CD4-positive, alpha-beta T cell treated with Interleukin-17A for 4 hours (primary cell): ENCODE measurements around the gene PBRM1.
A peak's percentile ranks its signal among the peaks of the same experiment; 100 is the strongest.
"Not testable (repeated sequence)": the region's sequence is repeated elsewhere in the genome, so short reads cannot be mapped to it uniquely, and the experiment has no call there.

Experiments
- DNase-seq: peaks from one replicate; pipeline ENCODE4 v3.0.0-alpha.2; 2020; ENCODE audit warnings: mixed read lengths

PBRM1 gene

DNA sequence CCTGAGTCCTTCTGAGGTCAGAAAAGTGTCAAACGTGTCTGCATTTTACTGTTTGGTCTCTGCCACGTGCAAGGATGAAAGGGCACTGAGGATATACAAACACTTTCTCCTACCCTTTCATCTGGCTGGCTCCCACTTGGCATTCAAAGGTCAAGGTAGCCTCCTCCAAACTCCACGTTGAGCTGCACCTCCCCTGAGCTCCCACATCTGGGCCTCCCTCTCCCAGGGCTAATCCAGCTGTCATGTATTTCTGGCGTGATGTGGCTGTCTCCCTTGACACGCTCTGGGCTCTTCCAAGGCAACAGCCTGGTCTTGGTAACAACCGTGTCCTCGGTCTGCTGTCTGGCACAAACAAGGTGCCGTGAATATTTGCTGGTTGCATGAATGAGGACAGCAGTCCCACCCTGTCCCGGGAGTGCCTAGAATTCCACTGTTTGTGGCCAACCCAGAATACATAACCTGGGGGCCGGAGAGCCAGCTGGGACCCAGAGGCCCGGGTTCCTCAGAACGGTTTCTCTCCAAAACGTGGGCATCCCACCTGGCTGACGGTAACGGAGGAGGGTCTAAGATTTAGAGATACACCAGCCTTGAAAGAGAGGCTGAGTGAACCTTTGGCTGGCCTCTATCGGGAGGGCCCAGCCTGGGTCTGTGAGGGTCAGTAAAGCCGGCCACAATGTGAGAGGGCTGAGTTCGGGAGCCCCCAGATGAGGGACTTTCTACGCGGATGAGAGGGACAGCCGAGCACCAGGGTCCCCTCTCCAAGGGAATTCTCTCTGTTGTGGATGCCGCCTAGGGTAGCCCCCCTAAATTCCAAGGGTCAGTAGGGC, 19.1 kb upstream of the PBRM1 start:
- DNase-seq = no peak

DNA sequence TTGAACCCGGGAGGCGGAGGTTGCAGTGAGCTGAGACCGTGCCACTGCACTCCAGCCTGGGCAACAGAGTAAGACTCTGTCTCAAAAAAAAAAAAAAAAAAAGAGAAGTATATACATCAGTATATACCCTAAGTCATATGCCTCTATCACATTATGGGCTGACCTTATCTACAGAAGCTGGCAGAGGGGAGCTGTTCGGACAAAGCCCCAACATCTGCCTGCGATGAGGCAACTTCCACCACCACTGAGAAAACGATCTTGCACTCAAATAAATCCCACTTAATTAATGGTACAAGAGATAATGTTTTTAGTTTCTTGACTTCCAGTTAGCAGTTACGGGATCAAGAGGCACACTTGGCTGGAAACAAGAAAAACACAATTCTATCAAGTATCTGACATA, 17.6 kb upstream of the PBRM1 start:
- no peak for DNase-seq

DNA sequence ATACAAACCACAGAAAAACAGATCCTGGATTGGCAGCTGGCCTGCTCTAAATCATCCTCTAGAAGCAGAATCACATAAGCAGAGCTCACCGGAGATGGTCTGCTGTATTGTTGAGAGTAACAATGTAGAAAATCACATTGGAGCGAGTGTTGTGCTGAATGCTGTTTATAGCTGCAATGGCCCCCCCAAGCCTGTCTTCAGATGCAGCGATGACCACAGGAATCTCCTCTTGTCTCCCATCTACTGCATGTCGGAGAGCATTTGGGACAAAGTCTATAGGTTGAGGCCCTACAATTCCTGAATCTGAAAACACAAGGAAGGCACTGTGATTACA, 11.9 kb upstream of the PBRM1 start:
- no peak for DNase-seq

DNA sequence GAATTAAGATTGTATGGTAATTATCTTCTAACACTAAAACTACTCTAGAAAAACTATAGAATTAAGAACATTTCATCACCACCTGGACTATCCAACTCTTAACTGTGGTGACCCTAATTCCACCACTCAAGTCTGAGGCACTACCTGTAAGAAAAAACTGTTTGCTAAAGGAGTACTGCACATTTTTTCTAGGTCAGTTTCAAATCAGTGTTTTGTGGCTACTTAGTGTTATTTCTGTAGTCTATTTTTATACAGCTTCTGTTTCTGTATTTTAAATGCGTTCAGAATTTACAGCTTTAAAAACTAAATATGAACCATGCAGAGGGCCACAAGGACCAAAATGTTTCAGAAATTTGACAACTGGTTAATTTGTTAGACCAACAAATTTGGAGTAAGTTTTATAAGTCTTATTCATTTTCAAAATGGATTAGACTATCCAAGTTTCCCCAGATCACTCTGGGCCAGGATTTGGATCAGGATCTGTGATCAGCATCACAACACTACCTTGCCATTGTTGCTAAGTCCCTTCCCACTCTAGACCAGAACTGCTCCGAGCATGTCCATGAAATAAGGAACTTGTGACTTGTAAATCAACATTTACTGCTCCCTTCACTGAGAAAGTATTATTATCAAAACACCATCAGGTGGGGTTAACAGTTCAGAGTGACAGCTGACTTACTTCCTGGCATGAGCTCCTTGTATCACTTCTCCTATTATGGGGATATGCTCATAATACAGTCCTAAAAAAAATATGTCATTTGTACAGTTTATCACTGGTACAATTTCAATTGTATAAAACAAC, 11.3 kb upstream of the PBRM1 start:
- DNase-seq = no peak

DNA sequence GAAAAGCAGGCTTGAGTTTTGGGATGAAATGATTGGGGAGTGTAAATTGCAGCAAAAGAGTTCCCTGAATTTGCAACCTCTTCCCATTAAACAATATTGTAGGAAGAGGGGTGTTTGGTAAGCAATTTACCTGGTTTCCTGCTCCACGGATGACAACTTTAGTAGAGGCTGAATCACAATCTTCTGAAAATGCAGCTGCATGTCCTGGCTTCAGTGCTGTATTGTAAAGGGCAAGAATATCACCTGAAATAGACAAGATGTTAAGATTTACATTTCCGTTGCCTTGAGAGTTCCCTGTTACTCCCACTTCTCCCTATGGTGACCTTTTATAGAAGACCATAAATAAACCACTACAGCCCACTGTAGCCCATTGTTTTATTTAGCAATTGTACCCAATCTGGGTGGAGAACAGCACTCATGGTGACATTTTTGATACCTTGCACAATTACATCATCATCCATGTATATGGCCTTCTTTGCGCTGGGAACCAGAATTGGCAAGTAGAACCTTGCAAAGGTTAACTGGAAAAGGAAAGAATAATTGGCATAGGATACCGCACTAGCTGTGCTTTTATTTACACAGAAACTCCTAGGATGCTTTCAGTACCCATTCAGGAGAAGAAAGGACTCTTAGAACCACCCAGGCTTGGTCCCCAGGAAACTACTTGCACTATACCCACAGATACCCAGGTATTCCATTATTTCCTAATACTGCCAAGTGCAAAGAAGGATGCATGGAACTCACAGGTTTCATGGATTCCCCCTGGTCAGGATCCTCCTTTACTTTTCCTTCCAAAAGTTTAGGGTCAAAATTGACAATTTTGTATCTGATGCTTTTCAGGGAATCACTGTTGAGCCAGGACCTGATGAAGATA, 10.3 kb upstream of the PBRM1 start:
- DNase-seq = no peak

DNA sequence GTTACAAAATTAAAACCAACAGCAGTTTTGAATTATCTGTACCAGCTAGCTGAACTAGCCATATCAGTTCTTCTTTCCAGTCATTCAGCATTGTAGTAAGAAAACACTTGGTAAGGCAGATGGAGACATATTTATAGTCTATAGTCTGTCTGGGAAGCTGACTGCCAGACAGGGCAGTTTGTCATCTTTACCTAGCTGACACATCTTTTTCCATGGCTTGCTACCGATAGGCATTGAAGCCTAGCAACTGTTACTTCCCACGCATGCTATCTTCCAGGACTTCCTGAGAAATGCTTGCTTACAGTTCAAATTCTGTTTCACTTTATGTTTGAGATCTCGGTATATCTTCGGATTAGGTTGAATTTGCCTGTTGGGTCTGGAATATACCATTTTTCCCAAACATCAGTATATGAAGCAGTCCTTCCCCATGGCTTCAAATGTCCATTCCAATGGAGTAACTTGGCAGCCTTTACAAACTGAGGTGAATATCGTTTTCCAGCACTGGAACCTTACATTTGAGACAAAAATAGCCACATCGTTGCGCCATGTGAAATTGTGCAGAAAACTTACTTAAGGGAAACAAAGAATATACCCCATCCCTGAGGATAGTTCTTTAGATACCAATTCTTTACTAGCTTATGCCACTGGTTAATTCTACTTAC, 8.9 kb upstream of the PBRM1 start:
- no peak for DNase-seq

DNA sequence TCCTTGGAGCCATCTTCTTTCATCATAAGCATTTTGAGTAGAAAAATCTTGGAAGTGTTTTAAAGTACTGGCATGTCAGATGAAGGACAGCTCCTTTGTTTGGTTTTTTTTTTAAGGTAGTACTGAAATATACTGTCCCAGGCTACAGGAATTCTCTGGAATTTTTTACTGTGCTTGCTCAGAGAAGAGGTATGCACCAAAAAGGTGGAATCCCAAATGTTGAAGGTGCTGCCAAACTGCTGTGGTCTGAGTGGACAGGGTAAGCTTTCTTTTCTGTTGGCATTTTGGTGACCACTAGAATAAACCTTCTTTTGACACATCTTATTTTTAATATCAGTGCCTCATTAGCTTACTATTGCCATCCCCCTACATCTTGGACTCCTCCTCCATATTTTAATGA, 7.4 kb upstream of the PBRM1 start:
- DNase-seq = no peak

DNA sequence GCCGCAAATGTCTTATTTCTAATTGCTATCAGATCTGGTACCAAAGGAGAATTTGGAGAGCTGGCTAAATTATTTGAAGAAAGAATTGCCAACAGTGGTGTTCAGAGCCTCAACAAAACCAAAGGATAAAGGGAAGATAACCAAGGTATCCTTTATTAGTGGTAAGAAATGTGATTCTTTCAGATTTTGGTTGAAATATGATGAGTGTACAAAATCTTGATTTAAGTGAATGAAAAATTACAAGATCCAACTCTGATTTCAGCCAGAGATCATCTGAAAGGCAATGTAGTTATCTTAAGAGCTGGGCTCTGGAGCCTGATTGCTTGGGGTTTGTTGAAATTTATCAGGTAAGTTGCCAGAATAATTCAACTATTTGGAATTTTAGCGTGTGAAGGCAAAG, 4.8 kb upstream of the PBRM1 start:
- no peak for DNase-seq

DNA sequence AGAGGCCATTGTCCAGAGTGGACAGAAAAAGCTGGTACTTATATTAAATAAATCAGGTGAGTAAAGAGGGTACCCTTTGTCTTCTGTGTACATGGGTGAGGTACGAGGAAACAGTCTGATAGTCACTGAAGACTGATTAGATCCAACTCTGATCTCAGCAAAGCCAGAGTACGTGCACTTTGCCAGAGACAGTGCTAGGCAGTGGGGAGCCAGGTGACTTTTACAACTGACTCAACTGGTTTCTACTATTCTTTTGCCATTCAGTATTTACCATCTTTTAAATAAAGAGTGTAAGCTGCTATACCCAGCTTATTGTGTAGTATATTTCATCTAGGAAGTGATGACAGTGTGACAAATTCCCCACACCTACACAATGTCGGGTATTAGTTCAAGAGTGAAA, 3.4 kb upstream of the PBRM1 start:
- no peak for DNase-seq

DNA sequence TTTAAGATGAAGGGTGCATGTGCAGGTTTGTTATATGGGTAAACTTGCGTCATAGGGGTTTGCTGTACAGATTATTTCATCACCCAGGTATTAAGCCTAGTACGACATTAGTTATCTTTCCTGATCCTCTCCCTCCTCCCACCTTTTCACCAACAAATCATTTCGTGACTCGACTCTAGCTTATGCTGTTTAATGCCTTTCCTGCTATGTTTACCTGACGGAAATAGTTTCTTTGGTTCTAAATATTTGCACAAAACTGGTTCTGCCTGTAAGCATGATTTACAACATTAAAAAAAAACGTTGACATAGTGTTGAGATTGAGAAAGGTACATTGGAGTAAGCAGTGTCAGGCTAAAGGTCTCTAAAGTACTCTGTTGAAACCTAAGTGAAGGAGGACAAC, 2.6 kb upstream of the PBRM1 start:
- no peak for DNase-seq

DNA sequence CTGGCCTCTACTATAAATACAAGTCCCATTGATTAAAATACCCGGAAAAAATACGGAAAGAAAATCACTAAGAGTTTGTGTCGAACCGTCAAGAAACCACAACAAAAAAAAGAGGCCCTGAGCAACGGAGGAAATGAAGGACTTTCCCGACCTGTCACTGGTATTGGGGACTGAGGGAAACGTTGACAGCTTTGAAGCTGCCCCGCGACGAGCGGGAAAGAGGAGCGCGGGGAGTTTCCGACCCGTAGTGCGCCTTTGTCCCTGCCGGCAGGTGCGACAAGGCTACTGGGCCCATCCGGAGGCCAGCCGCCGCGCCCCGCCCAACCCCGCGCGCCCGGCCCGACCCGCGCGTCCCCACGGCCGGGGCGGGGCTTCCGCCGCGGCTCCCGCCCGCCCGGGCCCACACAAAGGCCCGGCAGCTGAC, 416 bp downstream of the PBRM1 start:
- DNase-seq = peak; percentile 74

DNA sequence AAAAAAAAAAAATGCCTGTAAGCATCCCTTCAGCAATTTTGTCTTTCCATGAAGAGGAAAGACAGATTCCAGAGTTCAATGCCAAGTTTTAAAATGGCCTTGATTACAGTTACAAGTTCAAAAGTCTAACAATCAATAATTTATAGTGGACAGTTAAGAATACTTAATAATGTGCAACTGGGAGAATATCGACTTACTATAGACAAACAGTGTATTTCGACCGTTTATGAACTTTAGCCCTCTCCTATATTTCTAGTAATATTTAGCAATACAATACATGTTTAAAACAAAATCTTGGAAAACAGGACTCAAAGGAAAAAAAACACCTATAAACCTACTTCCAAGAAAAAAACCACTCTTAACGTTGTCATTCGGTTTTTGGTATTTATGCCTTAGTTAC, 1.5 kb downstream of the PBRM1 start:
- DNase-seq = no peak

DNA sequence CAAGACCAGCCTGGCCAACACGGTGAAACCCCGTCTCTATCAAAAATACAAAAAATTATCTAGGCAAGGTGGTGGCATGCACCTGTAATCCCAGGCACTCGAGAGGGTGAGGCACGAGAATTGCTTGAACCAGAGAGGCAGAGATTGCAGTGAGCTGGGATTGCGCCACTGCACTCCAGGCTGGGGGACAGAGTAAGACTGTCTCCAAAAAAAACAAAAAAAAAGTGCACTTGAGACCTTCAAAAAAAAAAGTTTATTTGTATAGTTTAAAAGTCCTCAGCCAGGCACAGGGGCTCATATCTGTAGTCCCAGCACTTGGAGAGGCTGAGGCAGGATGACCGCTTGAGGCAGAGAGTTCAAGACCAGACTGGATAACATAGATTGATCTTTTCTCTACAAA, 2.1 kb downstream of the PBRM1 start:
- DNase-seq = no peak

DNA sequence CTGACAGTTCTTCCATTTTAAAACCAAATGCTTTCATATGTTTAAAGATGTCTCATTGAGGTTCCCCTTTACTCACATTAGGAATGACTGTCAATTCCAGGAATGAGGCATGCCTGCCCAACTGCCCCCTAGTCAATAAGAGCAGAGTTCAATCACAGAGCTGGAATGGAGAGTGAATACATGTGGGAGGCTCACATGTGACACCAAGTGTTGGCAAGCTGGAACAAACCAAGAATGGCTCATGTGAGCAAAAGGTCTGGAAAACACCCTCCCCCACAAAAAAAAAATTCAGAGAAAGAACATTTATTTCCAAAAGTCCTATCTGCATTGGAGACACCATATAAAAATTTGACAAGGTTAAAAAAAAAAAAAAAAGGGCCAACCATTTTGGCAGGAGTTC, 3.7 kb downstream of the PBRM1 start:
- no peak for DNase-seq

DNA sequence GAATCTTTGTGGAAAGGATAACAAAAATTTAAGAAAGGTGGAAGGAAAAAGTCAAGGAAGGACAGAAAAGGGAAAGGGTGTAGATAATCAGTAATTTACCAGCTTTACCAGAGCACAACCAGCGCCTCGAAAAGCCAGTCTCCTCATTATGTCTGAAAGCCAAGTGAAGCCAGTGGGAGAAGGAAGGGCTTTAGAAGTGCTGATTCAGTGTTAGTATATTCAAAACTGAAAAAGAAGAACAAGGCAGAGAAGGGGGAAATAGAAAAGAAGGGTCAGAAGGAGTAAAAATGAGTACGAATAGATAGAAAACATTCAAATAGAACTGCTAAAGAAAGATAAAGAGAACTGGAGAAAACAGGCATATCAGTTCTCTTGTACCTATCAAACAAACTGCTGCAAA, 4.1 kb downstream of the PBRM1 start:
- no peak for DNase-seq

DNA sequence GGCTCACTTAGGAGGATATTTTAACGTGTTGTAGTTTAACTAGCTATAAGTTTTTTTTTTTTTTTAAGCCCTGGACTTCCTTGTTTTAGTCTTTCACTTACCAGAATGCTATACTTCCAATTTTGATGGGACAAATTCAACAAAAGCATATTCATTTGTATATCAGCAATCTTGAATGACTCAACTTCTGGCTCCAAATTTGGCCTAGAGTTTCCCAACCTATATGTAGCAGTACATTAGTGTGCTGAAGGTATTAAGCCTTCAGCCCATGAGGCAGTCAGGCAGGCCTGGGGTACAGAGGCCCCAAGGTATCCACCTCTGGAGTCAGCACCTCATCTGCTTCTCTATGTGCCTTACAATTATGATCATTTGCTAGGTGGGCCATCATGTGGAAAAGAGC, 5.9 kb downstream of the PBRM1 start:
- no peak for DNase-seq

DNA sequence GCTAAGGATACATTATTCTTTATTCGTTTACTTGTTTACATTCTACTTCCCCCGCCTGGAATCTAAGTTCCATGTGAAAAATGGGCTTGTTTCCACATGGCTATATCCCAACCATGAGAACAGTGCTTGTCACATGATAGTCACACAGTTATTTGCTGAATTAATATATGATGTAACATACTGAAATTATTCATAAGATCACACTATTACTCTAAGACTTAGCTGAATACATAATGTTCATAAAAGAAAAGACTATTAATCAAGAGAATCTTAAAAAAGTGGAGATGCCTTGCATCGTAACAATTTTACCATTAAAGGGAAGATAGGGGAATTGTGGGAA, 6.5 kb downstream of the PBRM1 start:
- DNase-seq = no peak

DNA sequence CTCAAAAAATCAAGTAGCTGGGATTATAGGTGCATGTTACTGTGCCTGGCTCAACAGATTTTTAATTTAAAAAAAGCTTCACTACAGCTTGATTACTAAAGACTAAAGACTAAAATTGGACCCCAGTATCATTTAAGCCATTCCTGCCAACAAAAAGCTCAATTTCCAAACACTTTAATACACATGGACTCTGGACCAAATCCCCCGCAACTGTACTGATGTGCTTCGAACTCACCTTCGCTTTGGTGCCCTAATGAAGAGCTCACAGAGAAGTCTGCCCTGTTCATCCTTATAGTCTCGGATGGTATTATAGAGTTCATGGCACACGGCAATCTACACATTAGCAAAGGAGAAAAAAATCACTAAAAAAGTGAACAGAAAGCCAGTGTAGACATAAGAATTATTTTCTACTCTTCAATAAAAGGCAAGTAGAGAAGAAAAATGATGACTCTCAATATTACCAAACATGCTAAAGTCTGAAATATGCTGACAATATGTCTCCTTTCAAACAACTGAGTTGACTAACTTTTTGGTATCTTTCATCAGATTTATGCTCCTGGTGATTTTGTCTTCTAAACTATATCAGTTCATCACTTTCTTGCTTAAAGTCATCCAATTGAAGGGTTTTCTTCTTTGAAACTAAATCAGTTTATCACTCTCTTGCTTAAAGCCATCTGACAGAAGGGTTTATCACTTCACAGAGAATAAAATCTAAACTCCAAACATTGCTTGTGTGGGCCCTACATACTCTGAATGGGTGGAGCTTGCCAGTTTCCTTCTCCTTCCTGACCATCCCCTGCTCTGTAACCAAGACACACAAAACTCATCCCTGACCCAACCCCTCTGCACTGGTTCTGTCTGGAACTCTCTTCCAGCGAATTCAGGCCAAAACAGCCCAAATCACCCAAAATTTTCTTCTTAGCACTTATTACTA, 7.2 kb downstream of the PBRM1 start:
- DNase-seq = no peak

DNA sequence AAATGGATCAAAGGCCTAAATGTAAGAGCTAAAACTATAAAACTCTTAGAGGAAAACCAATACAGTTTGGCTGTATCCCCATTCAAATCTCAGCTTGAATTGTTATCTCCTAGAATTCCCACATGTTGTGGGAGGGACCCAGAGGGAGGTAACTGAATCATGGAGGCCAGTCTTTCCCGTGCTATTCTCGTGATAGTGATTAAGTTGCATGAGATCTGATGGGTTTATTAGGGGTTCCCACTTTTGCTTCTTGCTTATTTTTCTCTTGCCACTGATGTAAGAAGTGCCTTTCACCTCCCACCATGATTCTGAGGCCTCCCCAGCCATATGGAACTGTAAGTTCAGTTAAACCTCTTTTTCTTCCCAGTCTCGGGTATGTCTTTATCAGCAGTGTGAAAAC, 9.5 kb downstream of the PBRM1 start:
- not testable (repeated sequence) for DNase-seq

DNA sequence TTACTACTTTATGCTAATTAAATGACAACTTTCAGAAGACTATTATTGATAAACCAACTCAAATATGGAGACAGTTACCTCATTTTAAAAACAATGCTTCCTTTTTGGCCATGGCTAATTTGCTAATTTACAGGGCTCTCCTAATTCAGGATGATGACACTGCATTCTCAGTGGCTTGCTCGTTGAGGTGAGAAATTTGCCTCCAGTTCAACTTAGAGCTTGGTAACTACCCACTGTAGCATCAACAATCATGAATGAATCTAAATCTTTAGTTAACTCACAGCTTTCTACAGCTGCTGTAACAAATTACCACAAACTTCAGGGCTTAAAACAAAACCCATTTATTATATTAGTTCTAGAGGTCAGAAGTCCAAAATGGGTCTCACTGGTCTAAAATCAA, 14.0 kb downstream of the PBRM1 start:
- no peak for DNase-seq

DNA sequence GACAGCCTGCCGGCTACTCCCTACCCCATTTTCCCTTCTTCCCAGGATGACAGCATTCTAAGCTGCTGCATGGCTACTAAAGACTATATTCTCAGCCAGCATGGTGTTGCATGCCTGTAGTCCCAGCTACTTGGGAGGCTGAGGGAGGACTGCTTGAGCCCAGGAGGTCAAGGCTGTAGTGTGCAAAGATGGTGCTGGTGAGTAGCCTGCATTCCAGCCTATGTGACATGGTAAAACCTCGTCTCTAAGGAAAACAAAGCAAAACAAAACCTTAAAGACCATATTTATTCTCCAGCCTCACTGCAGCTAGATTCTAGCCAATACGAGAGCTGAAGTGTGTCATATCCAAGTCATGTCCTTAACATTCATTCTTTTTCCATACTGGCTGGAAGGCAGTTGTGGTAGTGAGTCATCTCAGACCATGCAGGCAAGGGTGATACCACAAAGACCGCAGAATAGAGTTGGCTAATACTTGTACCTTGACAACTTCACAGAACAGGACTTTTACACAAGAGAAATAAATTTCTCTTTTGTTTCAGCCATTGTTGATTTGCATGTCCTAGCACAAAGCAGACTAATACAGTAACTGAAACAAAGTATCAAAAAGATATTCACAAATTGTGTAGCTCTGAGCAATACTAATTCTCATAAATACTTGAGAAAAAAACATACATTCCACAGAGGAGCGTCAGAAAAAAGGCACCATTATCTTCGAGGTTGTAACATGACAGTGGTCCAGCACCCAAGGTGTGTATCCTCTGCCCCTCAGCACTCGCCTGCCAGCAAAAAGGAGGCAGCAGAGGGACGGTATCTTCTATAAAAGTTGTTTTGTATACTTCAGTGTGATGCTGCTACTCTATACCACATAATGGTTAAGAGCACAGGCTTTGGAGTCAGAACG, 14.8 kb downstream of the PBRM1 start:
- peak; percentile 18 for DNase-seq
